IMR-90 (cell line): ENCODE data around the gene ADAMTS12. TPM values are rescaled to one million over a fixed set of nuclear protein-coding genes. Genes with fewer than 3 reads are reported as not detected.

Experiments
- ATAC-seq: fragments of 200-7000 bp; cut with Tn5 transposase; 2 replicates; pipeline ENCODE4 v1.9.1; 2020; ENCODE audit warnings: low read depth, mild to moderate bottlenecking, moderate library complexity
- BruUV-seq: library from RNA; stranded (reverse); fragments of 400-500 nt; replicated peaks from 2 replicates; lab custom pipeline; 2021; lab: Mats Ljungman, UMichigan
- CTCF ChIA-PET: fragments of 300-600 bp; formaldehyde crosslinking; extraction: SDS; loops from one replicate; lab custom pipeline; 2021; ENCODE audit warnings: antibody characterized with exemption; lab: Yijun Ruan, JAX
- POLR2A ChIA-PET: fragments of 300-600 bp; sonication (Branson Sonifier 250); formaldehyde crosslinking; loops from one replicate; lab custom pipeline; 2022; ENCODE audit warnings: antibody characterized with exemption; ENCODE audit not compliant: unreplicated experiment; lab: Charles Lee
- DNase-seq: peaks from one replicate; pipeline ENCODE4 v3.0.0; 2013
- H2AFZ ChIP-seq: replicated peaks from 2 replicates; pipeline ENCODE3; 2013; ENCODE audit warnings: low read length, mild to moderate bottlenecking; ENCODE audit not compliant: poor library complexity
- H2AK5ac ChIP-seq: 2 replicates; pipeline ENCODE4 v1.6.1; 2013; ENCODE audit warnings: low read depth, low read length, inconsistent platforms
- H2AK9ac ChIP-seq: replicated peaks from 2 replicates; pipeline ENCODE3; 2013; ENCODE audit warnings: mild to moderate bottlenecking, low read depth, low read length, moderate library complexity; ENCODE audit not compliant: poor library complexity
- H2BK120ac ChIP-seq: 2 replicates; pipeline ENCODE4 v1.6.1; 2013; ENCODE audit warnings: low read depth, low read length, inconsistent platforms
- H2BK15ac ChIP-seq: 3 replicates; pipeline ENCODE4 v1.6.1; 2013; ENCODE audit warnings: low read depth, low read length, inconsistent platforms
- H2BK20ac ChIP-seq: 2 replicates; pipeline ENCODE4 v1.6.1; 2013; ENCODE audit warnings: low read depth, mild to moderate bottlenecking, inconsistent platforms, low read length, moderate library complexity
- H2BK5ac ChIP-seq: 2 replicates; pipeline ENCODE4 v1.6.1; 2013; ENCODE audit warnings: mild to moderate bottlenecking, low read depth, low read length, inconsistent platforms; ENCODE audit not compliant: poor library complexity, severe bottlenecking
- H3K14ac ChIP-seq: replicated peaks from 2 replicates; pipeline ENCODE4 v1.6.1; 2013; ENCODE audit warnings: low read depth, low read length, inconsistent platforms
- H3K18ac ChIP-seq: 2 replicates; pipeline ENCODE4 v1.6.1; 2013; ENCODE audit warnings: low read depth, low read length, control low read depth
- H3K23ac ChIP-seq: 2 replicates; pipeline ENCODE4 v1.6.1; 2013; ENCODE audit warnings: low read depth, low read length, inconsistent platforms
- H3K27ac ChIP-seq: 2 replicates; pipeline ENCODE4 v1.5.1; 2013; ENCODE audit warnings: mild to moderate bottlenecking, control low read depth, low read length; ENCODE audit not compliant: insufficient read depth
- H3K27me3 ChIP-seq: 2 replicates; pipeline ENCODE4 v1.6.1; 2013; ENCODE audit warnings: low read length; ENCODE audit not compliant: control insufficient read depth, insufficient read depth
- H3K36me3 ChIP-seq: 2 replicates; pipeline ENCODE4 v1.6.1; 2013; ENCODE audit warnings: low read length, mixed read lengths; ENCODE audit not compliant: control insufficient read depth, insufficient read depth
- H3K4ac ChIP-seq: 2 replicates; pipeline ENCODE4 v1.6.1; 2013; ENCODE audit warnings: low read depth, low read length, inconsistent platforms
- H3K4me1 ChIP-seq: 2 replicates; pipeline ENCODE4 v1.6.1; 2013; ENCODE audit warnings: low read length, mixed read lengths; ENCODE audit not compliant: control insufficient read depth, insufficient read depth
- H3K4me2 ChIP-seq: 2 replicates; pipeline ENCODE4 v1.6.1; 2013; ENCODE audit warnings: low read depth, mild to moderate bottlenecking, control low read depth, low read length, moderate library complexity
- H3K4me3 ChIP-seq: 2 replicates; pipeline ENCODE4 v1.5.1; 2013; ENCODE audit warnings: low read depth, mild to moderate bottlenecking, control low read depth, low read length, moderate library complexity; ENCODE audit not compliant: insufficient read depth
- H3K56ac ChIP-seq: 2 replicates; pipeline ENCODE4 v1.6.1; 2013; ENCODE audit warnings: low read length, inconsistent platforms; ENCODE audit not compliant: insufficient read depth; ENCODE audit errors: extremely low read depth
- H3K79me1 ChIP-seq, 2 experiments: 2 replicates each; pipeline ENCODE4 v1.6.1; 2013; ENCODE audit warnings: low read length in 2 of 2, inconsistent platforms in 1 of 2, low read depth in 1 of 2
- H3K9ac ChIP-seq: 2 replicates; pipeline ENCODE4 v1.6.1; 2013; ENCODE audit warnings: low read depth, low read length, control low read depth
- H3K9me1 ChIP-seq: 2 replicates; pipeline ENCODE4 v1.6.1; 2013; ENCODE audit warnings: low read length, inconsistent platforms; ENCODE audit not compliant: insufficient read depth
- H3K9me3 ChIP-seq: 2 replicates; pipeline ENCODE4 v1.6.1; 2013; ENCODE audit warnings: low read length; ENCODE audit not compliant: control insufficient read depth, insufficient read depth
- H4K20me1 ChIP-seq: 2 replicates; pipeline ENCODE4 v1.6.1; 2013; ENCODE audit warnings: low read length, inconsistent platforms; ENCODE audit not compliant: insufficient read depth
- H4K5ac ChIP-seq: 2 replicates; pipeline ENCODE4 v1.6.1; 2013; ENCODE audit warnings: mild to moderate bottlenecking, low read depth, low read length, control low read depth
- H4K8ac ChIP-seq, 2 experiments: 2 replicates each; pipeline ENCODE4 v1.6.1; 2013; ENCODE audit warnings: low read depth in 2 of 2, low read length in 2 of 2, control low read depth in 1 of 2, inconsistent platforms in 1 of 2
- H4K91ac ChIP-seq: 2 replicates; pipeline ENCODE4 v1.6.1; 2013; ENCODE audit warnings: low read depth, low read length, inconsistent platforms; ENCODE audit not compliant: insufficient read depth
- BHLHE40 ChIP-seq: fragments of 150-350 bp; IDR thresholded peaks from 2 replicates; pipeline ENCODE4 v1.6.1; 2016; ENCODE audit warnings: mild to moderate bottlenecking, low read depth, low read length
- CHD1 ChIP-seq: IDR thresholded peaks from 2 replicates; pipeline ENCODE4 v1.6.1; 2012; ENCODE audit warnings: low read depth, low read length, improper control_type of control experiment
- CTCF ChIP-seq: conservative IDR thresholded peaks from 2 replicates; pipeline ENCODE4 v1.5.1; 2012; ENCODE audit warnings: mild to moderate bottlenecking, low read depth, low read length, improper control_type of control experiment
- ELK1 ChIP-seq: fragments of 150-350 bp; IDR thresholded peaks from 2 replicates; pipeline ENCODE4 v1.6.1; 2016; ENCODE audit warnings: low read depth, mild to moderate bottlenecking, low read length, moderate library complexity, borderline replicate concordance
- FOS ChIP-seq: fragments of 150-350 bp; IDR thresholded peaks from 2 replicates; pipeline ENCODE4 v1.6.1; 2016; ENCODE audit warnings: low read depth, low read length
- MAFK ChIP-seq: IDR thresholded peaks from 2 replicates; pipeline ENCODE4 v1.6.1; 2012; ENCODE audit warnings: low read depth, low read length, improper control_type of control experiment
- MAZ ChIP-seq: IDR thresholded peaks from 2 replicates; pipeline ENCODE4 v1.6.1; 2012; ENCODE audit warnings: low read depth, mild to moderate bottlenecking, low read length, improper control_type of control experiment, moderate library complexity, borderline replicate concordance
- MXI1 ChIP-seq: IDR thresholded peaks from 2 replicates; pipeline ENCODE4 v1.6.1; 2012; ENCODE audit warnings: low read depth, mild to moderate bottlenecking, low read length, moderate library complexity, borderline replicate concordance
- NFE2L2 ChIP-seq: fragments of 150-350 bp; IDR thresholded peaks from 2 replicates; pipeline ENCODE4 v1.6.1; 2016; ENCODE audit warnings: low read depth, mild to moderate bottlenecking, low read length
- POLR2A ChIP-seq: IDR thresholded peaks from 2 replicates; pipeline ENCODE4 v1.6.1; 2012; ENCODE audit warnings: mild to moderate bottlenecking, low read depth, low read length
- RAD21 ChIP-seq: IDR thresholded peaks from 2 replicates; pipeline ENCODE4 v1.6.1; 2012; ENCODE audit warnings: low read length, improper control_type of control experiment
- RFX5 ChIP-seq: IDR thresholded peaks from 2 replicates; pipeline ENCODE4 v1.8.0; 2012; ENCODE audit warnings: low read depth, mild to moderate bottlenecking, low read length, moderate library complexity
- SMC3 ChIP-seq: fragments of 150-350 bp; IDR thresholded peaks from 2 replicates; pipeline ENCODE4 v1.6.1; 2016; ENCODE audit warnings: low read depth, mild to moderate bottlenecking, antibody characterized with exemption, low read length, moderate library complexity
- WGBS, 2 experiments: methylation state at CpG; one replicate each; pipeline versions ENCODE4 v1.1.5 to v1.1.7; 2013; ENCODE audit warnings: missing lambda C conversion rate in 2 of 2; ENCODE audit not compliant: insufficient read length in 1 of 2; ENCODE audit errors: extremely low coverage in 2 of 2; 5-methylcytosine and 5-hydroxymethylcytosine counted together
- dilution Hi-C: fragments of 300-500 bp; cut with HindIII; formaldehyde crosslinking; loops from one replicate; pipeline ENCODE4 v1.14.3; 2018; ENCODE audit warnings: low sequenced_read_pairs; ENCODE audit not compliant: unreplicated experiment
- in situ Hi-C: fragments of 300-500 bp; cut with MboI; formaldehyde crosslinking; loops from 3 replicates; pipeline ENCODE4 v1.14.3; 2019; ENCODE audit warnings: low sequenced_read_pairs, inconsistent platforms, mixed read lengths
- intact Hi-C: fragments of 100-400 bp; cut with micrococcal nuclease; formaldehyde crosslinking; loops from 2 replicates; pipeline ENCODE4 v1.10.0; 2022
- polyA plus RNA-seq, 3 experiments: library from polyadenylated mRNA; depleted of rRNA; stranded (reverse); fragments of >200 nt; gene quantifications; 2 replicates each; pipeline ENCODE4 v1.2.3, GENCODE V29; 2012; ENCODE audit warnings: low replicate concordance in 1 of 3
- total RNA-seq: library from RNA; depleted of rRNA; stranded (reverse); fragments of >200 nt; gene quantifications from 2 replicates; pipeline ENCODE4 v1.2.3, GENCODE V29; 2012
- TF ChIP-seq, protein P1 (sequence below): fragments of 150-350 bp; IDR thresholded peaks from 2 replicates; pipeline ENCODE4 v1.6.1; 2017; ENCODE audit warnings: mild to moderate bottlenecking, antibody characterized with exemption, low read length, low read depth

ADAMTS12 gene
- total and polyA plus RNA-seq, 2 of the 4 experiments (the other 2 are of a cell fraction): 27.3 to 51.3 TPM

GRCh38 chr5:33737284-33737683 lies 154.5 kb downstream of the ADAMTS12 start:
- H3K9ac ChIP-seq: no peak overlapping the region
- in situ Hi-C loops (no loop called here), intact Hi-C loops (loop anchor here (2.0 to 5.0 kb wide), 2 partner anchors 52 to 155 kb away; partner anchors contain the start of gene ADAMTS12), dilution Hi-C loops (no loop called here)
- no peak overlapping the region for H3K27ac ChIP-seq
- peaks cover 28% of the 10 kb centered on the region for H3K9me1 ChIP-seq
- H4K8ac ChIP-seq: peak overlapping the region in 1 of 2 experiments; percentile 38; a peak in 1 of 4 replicates
- no peak overlapping the region for H2AK9ac ChIP-seq
- no CpG with 5 or more reads among the region's 1 CpG for WGBS, 2 experiments
- TF ChIP-seq FOS (no peak), POLR2A (no peak), CHD1 (no peak), SMC3 (no peak), MAZ (no peak), BHLHE40 (no peak), RFX5 (no peak), RAD21 (no peak), MXI1 (no peak), NFE2L2 (no peak), CTCF (no peak), MAFK (no peak), ELK1 (no peak)
- TF ChIP-seq, protein P1, sequence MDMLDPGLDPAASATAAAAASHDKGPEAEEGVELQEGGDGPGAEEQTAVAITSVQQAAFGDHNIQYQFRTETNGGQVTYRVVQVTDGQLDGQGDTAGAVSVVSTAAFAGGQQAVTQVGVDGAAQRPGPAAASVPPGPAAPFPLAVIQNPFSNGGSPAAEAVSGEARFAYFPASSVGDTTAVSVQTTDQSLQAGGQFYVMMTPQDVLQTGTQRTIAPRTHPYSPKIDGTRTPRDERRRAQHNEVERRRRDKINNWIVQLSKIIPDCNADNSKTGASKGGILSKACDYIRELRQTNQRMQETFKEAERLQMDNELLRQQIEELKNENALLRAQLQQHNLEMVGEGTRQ: no peak
- H4K20me1 ChIP-seq: peaks cover 5% of the 10 kb centered on the region; the same call in 1 of the 2 replicates
- peak overlapping the region; percentile 83 for H3K14ac ChIP-seq
- H3K79me1 ChIP-seq: peaks cover 0 to 34% of the 10 kb centered on the region in 2 experiments; a peak in 2 of 4 replicates
- no peak overlapping the region for H3K4me2 ChIP-seq
- peak overlapping the region; percentile 47; the same call in 1 of the 3 replicates for H2BK15ac ChIP-seq
- H3K36me3 ChIP-seq: no peaks in the 10 kb centered on the region
- ChIA-PET POLR2A (no interaction called here), CTCF (no interaction called here)
- H4K5ac ChIP-seq: 0 out of 2 replicates have a peak overlapping the region, but pooled peaks have one; percentile 55
- H3K56ac ChIP-seq: no peak overlapping the region
- peak overlapping the region; percentile 47 for H2BK5ac ChIP-seq
- H3K4me3 ChIP-seq: no peak overlapping the region
- H3K4me1 ChIP-seq: peaks cover 13% of the 10 kb centered on the region
- BruUV-seq: no TSS peak
- peak overlapping the region; percentile 53 for H3K4ac ChIP-seq
- peak overlapping the region; percentile 73 for H2BK20ac ChIP-seq
- ATAC-seq: no peak
- H3K9me3 ChIP-seq: no peaks in the 10 kb centered on the region
- H2AFZ ChIP-seq: no peak overlapping the region
- peak overlapping the region; percentile 70 for H2BK120ac ChIP-seq
- no peak for DNase-seq
- H3K23ac ChIP-seq: peak overlapping the region; percentile 74; the same call in 1 of the 2 replicates
- H2AK5ac ChIP-seq: peak overlapping the region; percentile 65
- peak overlapping the region; percentile 62; the same call in 1 of the 2 replicates for H4K91ac ChIP-seq
- peak overlapping the region; percentile 63; the same call in 1 of the 2 replicates for H3K18ac ChIP-seq
- no peaks in the 10 kb centered on the region for H3K27me3 ChIP-seq
